WTC11 (cell line): ENCODE results near the gene CD48. TPM values are rescaled to one million over a fixed set of nuclear protein-coding genes. Genes with fewer than 3 reads are reported as not detected.

Experiments used
- ATAC-seq: fragments of 200-7000 bp; cut with Tn5 transposase; 2 replicates; pipeline ENCODE4 v1.10.0; 2021; ENCODE audit warnings: mild to moderate bottlenecking, moderate library complexity
- CTCF ChIA-PET: fragments of 300-600 bp; sonication (Branson Sonifier 250); formaldehyde crosslinking; loops from one replicate; lab custom pipeline; 2021; ENCODE audit warnings: antibody characterized with exemption; lab: Charles Lee
- POLR2A ChIA-PET: fragments of 350-600 bp; sonication (Branson Sonifier 250); formaldehyde crosslinking; loops from one replicate; lab custom pipeline; 2021; ENCODE audit warnings: antibody characterized with exemption; lab: Charles Lee
- DNase-seq: peaks from one replicate; pipeline ENCODE4 v3.0.0; 2021; ENCODE audit warnings: low spot score
- H3K27ac Mint-ChIP-seq: 2 replicates; pipeline ENCODE4 v1.8.0; 2021; ENCODE audit warnings: mixed read lengths
- H3K27me3 Mint-ChIP-seq: 2 replicates; pipeline ENCODE4 v1.8.0; 2021; ENCODE audit warnings: low read depth, mild to moderate bottlenecking, moderate library complexity, mixed read lengths
- H3K36me3 Mint-ChIP-seq: 2 replicates; pipeline ENCODE4 v1.8.0; 2021; ENCODE audit warnings: mixed read lengths
- H3K4me1 Mint-ChIP-seq: 2 replicates; pipeline ENCODE4 v1.8.0; 2022; ENCODE audit warnings: mixed read lengths
- H3K4me3 Mint-ChIP-seq: 2 replicates; pipeline ENCODE4 v1.8.0; 2021; ENCODE audit warnings: mild to moderate bottlenecking, moderate library complexity, mixed read lengths
- H3K9me3 Mint-ChIP-seq: 2 replicates; pipeline ENCODE4 v1.8.0; 2021; ENCODE audit warnings: mixed read lengths
- CREM ChIP-seq: sonication (generic); formaldehyde crosslinking; IDR thresholded peaks from 2 replicates; pipeline ENCODE4 v1.8.1; 2022; ENCODE audit warnings: mild to moderate bottlenecking, missing genetic modification reagents, moderate library complexity
- GABPB1 ChIP-seq: sonication (generic); formaldehyde crosslinking; IDR thresholded peaks from 2 replicates; pipeline ENCODE4 v1.8.1; 2023; ENCODE audit warnings: mild to moderate bottlenecking, missing genetic modification reagents
- NFE2L1 ChIP-seq: sonication (generic); formaldehyde crosslinking; IDR thresholded peaks from 2 replicates; pipeline ENCODE4 v1.8.1; 2023; ENCODE audit warnings: missing genetic modification reagents
- NR2C2 ChIP-seq: sonication (generic); formaldehyde crosslinking; IDR thresholded peaks from 2 replicates; pipeline ENCODE4 v1.8.0; 2022; ENCODE audit warnings: mild to moderate bottlenecking, missing genetic modification reagents
- RELA ChIP-seq: sonication (generic); formaldehyde crosslinking; IDR thresholded peaks from 2 replicates; pipeline ENCODE4 v1.8.1; 2022; ENCODE audit warnings: missing genetic modification reagents, mild to moderate bottlenecking, borderline replicate concordance
- ZNF121 ChIP-seq: sonication (generic); formaldehyde crosslinking; IDR thresholded peaks from 2 replicates; pipeline ENCODE4 v1.8.0; 2023; ENCODE audit warnings: missing genetic modification reagents
- ZNF138 ChIP-seq: sonication (generic); formaldehyde crosslinking; conservative IDR thresholded peaks from 2 replicates; pipeline ENCODE4 v1.8.1; 2022; ENCODE audit warnings: mild to moderate bottlenecking, moderate library complexity, missing genetic modification reagents
- ZNF219 ChIP-seq: sonication (generic); formaldehyde crosslinking; IDR thresholded peaks from 2 replicates; pipeline ENCODE4 v1.8.0; 2023; ENCODE audit warnings: missing genetic modification reagents, mild to moderate bottlenecking, borderline replicate concordance
- ZNF232 ChIP-seq: sonication (generic); formaldehyde crosslinking; IDR thresholded peaks from 2 replicates; pipeline ENCODE4 v1.8.0; 2022; ENCODE audit warnings: mild to moderate bottlenecking, missing genetic modification reagents
- ZNF317 ChIP-seq: sonication (generic); formaldehyde crosslinking; IDR thresholded peaks from 2 replicates; pipeline ENCODE4 v1.8.1; 2023; ENCODE audit warnings: low read depth, mild to moderate bottlenecking, moderate library complexity, missing genetic modification reagents, borderline replicate concordance
- total RNA-seq: library from RNA; stranded (reverse); gene quantifications from 3 replicates; pipeline ENCODE4 v1.2.3, GENCODE V29; 2021
- TF ChIP-seq, protein P1 (sequence below): fragments of 200-600 bp; IDR thresholded peaks from 2 replicates; pipeline ENCODE4 v1.8.0; 2022; ENCODE audit warnings: antibody characterized with exemption
- TF ChIP-seq, protein P2 (sequence below): fragments of 250-450 bp; sonication (Bioruptor Pico); IDR thresholded peaks from 2 replicates; pipeline ENCODE4 v1.9.0; 2021; ENCODE audit warnings: mild to moderate bottlenecking
- TF ChIP-seq, protein P3 (sequence below): sonication (generic); formaldehyde crosslinking; IDR thresholded peaks from 2 replicates; pipeline ENCODE4 v1.8.1; 2022; ENCODE audit warnings: mild to moderate bottlenecking, missing genetic modification reagents, moderate library complexity, borderline replicate concordance
- TF ChIP-seq, protein P4 (sequence below): sonication (generic); formaldehyde crosslinking; IDR thresholded peaks from 2 replicates; pipeline ENCODE4 v1.8.0; 2022; ENCODE audit warnings: missing genetic modification reagents
- TF ChIP-seq, protein P5 (sequence below): fragments of 250-450 bp; sonication (Bioruptor Pico); conservative IDR thresholded peaks from 2 replicates; pipeline ENCODE4 v1.9.0; 2021; ENCODE audit warnings: mild to moderate bottlenecking
- TF ChIP-seq, protein P6 (sequence below): sonication (generic); formaldehyde crosslinking; IDR thresholded peaks from 2 replicates; pipeline ENCODE4 v1.8.0; 2023; ENCODE audit warnings: missing genetic modification reagents
- TF ChIP-seq, protein P7 (sequence below): sonication (generic); formaldehyde crosslinking; IDR thresholded peaks from 2 replicates; pipeline ENCODE4 v1.8.0; 2022; ENCODE audit warnings: mild to moderate bottlenecking, missing genetic modification reagents

Gene CD48
- total RNA-seq, 1 experiment from 2014 or later: 0.66 TPM

DNA sequence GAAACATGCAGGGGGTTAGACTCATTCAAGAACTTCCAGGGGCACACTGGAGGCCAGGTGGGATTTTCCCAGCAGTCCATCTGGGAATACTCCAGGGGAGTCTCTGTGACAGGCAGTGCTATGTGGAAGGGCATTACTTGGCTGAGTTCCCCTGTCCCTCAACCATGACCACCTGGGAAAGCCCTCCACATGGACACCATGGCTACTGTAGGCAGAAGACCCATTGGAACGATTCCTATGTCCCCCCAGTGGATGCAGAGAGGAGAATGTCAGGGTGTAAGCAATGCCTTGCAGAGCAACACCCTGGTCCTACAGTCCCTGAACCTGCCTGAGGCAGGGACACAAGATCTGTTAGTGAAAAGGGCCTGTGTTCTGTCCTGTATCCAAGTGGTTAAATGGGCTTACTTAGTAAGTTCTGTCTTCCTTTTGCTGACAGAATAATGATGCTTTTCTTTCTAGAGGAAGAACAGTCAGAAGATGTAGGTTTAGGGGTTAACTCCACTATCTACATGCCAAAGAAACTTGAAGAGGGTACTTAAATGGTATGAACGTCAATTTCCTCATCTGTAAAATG, 78.2 kb downstream of the CD48 start (continued):
- TF ChIP-seq GABPB1 (CRISPR knock-in tag): no peak

DNA sequence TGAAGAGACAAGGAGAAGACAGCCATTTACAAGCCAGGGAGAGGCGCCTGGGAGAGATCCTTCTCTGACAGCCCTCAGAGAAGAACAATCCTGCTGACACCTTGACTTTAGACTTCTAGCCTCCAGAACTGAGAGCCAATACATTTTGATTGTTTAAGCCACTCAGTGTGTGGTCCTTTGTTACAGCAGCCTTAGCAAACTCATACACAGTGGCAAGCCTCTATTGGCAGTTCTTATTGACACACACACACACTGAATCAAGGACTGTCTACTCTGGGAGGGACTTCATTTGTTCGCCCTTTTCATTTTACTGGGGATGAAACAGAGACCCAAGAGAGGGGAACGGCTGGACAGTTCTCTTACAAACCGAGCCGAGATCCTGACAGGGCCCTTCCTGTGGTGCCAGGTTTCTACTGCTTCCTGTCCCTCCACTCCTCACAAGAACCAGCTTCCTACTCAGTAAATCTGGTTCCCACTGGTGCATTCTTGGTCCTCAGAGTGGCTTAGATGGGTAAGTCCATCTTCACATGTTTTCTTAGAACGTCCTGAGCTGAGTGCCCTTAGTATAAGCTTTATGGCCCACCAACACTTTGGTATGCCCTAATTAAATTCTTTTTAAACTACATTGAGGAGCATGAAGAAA, 79.5 kb downstream of the CD48 start:
- no peak for ATAC-seq
- Mint-ChIP-seq H3K27me3 (peaks cover 4% of the 10 kb centered on the region), H3K36me3 (no peaks in the 10 kb centered on the region), H3K27ac (no peak overlapping the region), H3K4me1 (peaks cover 12% of the 10 kb centered on the region), H3K9me3 (peaks cover 9% of the 10 kb centered on the region), H3K4me3 (no peak overlapping the region)
- TF ChIP-seq, protein P1, sequence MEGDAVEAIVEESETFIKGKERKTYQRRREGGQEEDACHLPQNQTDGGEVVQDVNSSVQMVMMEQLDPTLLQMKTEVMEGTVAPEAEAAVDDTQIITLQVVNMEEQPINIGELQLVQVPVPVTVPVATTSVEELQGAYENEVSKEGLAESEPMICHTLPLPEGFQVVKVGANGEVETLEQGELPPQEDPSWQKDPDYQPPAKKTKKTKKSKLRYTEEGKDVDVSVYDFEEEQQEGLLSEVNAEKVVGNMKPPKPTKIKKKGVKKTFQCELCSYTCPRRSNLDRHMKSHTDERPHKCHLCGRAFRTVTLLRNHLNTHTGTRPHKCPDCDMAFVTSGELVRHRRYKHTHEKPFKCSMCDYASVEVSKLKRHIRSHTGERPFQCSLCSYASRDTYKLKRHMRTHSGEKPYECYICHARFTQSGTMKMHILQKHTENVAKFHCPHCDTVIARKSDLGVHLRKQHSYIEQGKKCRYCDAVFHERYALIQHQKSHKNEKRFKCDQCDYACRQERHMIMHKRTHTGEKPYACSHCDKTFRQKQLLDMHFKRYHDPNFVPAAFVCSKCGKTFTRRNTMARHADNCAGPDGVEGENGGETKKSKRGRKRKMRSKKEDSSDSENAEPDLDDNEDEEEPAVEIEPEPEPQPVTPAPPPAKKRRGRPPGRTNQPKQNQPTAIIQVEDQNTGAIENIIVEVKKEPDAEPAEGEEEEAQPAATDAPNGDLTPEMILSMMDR: no peak
- TF ChIP-seq, protein P2, sequence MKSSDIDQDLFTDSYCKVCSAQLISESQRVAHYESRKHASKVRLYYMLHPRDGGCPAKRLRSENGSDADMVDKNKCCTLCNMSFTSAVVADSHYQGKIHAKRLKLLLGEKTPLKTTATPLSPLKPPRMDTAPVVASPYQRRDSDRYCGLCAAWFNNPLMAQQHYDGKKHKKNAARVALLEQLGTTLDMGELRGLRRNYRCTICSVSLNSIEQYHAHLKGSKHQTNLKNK: no peak
- TF ChIP-seq, protein P3, sequence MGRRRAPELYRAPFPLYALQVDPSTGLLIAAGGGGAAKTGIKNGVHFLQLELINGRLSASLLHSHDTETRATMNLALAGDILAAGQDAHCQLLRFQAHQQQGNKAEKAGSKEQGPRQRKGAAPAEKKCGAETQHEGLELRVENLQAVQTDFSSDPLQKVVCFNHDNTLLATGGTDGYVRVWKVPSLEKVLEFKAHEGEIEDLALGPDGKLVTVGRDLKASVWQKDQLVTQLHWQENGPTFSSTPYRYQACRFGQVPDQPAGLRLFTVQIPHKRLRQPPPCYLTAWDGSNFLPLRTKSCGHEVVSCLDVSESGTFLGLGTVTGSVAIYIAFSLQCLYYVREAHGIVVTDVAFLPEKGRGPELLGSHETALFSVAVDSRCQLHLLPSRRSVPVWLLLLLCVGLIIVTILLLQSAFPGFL (CRISPR knock-in tag): no peak
- TF ChIP-seq, protein P4, sequence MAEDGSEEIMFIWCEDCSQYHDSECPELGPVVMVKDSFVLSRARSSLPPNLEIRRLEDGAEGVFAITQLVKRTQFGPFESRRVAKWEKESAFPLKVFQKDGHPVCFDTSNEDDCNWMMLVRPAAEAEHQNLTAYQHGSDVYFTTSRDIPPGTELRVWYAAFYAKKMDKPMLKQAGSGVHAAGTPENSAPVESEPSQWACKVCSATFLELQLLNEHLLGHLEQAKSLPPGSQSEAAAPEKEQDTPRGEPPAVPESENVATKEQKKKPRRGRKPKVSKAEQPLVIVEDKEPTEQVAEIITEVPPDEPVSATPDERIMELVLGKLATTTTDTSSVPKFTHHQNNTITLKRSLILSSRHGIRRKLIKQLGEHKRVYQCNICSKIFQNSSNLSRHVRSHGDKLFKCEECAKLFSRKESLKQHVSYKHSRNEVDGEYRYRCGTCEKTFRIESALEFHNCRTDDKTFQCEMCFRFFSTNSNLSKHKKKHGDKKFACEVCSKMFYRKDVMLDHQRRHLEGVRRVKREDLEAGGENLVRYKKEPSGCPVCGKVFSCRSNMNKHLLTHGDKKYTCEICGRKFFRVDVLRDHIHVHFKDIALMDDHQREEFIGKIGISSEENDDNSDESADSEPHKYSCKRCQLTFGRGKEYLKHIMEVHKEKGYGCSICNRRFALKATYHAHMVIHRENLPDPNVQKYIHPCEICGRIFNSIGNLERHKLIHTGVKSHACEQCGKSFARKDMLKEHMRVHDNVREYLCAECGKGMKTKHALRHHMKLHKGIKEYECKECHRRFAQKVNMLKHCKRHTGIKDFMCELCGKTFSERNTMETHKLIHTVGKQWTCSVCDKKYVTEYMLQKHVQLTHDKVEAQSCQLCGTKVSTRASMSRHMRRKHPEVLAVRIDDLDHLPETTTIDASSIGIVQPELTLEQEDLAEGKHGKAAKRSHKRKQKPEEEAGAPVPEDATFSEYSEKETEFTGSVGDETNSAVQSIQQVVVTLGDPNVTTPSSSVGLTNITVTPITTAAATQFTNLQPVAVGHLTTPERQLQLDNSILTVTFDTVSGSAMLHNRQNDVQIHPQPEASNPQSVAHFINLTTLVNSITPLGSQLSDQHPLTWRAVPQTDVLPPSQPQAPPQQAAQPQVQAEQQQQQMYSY (CRISPR knock-in tag): no peak
- no peak for TF ChIP-seq NFE2L1 (CRISPR knock-in tag)
- TF ChIP-seq ZNF121 (CRISPR knock-in tag): no peak
- TF ChIP-seq ZNF138 (CRISPR knock-in tag): no peak
- TF ChIP-seq, protein P5, sequence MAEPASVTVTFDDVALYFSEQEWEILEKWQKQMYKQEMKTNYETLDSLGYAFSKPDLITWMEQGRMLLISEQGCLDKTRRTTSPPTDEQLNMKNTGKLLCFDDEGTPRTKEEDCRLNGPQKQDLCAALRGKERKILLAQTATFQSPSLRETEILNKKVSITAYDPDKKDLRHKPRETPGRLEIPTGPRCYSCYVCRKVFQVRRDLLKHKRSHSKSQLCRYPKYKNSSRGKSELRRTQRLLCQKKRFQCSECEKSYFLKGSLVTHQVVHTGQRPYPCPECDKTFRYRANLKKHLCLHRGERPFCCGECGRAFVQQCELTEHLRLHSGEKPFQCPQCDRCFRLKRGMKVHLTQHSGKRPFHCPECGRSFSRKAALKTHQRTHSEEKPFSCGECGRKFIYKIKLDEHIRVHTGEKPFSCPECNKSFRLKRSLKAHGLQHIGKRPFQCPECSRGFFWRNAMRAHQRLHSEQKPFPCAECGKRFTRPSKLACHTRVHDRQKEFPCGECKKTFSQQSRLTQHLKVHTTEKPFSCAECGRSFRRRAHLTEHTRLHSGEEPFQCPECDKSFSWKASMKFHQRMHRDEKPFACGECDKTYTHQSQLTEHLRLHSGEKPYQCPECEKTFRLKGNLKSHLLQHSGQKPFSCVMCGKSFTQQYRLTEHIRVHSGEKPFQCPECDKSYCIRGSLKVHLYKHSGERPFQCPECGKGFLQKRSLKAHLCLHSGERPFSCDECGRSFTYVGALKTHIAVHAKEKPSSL (CRISPR knock-in tag): no peak
- no peak for TF ChIP-seq CREM (CRISPR knock-in tag)
- TF ChIP-seq ZNF219 (CRISPR knock-in tag): no peak
- no peak for TF ChIP-seq NR2C2 (CRISPR knock-in tag)
- TF ChIP-seq, protein P6, sequence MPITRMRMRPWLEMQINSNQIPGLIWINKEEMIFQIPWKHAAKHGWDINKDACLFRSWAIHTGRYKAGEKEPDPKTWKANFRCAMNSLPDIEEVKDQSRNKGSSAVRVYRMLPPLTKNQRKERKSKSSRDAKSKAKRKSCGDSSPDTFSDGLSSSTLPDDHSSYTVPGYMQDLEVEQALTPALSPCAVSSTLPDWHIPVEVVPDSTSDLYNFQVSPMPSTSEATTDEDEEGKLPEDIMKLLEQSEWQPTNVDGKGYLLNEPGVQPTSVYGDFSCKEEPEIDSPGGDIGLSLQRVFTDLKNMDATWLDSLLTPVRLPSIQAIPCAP (CRISPR knock-in tag): no peak
- TF ChIP-seq RELA: no peak
- no peak for TF ChIP-seq ZNF317
- TF ChIP-seq, protein P7, sequence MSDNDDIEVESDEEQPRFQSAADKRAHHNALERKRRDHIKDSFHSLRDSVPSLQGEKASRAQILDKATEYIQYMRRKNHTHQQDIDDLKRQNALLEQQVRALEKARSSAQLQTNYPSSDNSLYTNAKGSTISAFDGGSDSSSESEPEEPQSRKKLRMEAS (CRISPR knock-in tag): no peak
- no peak for TF ChIP-seq ZNF232 (CRISPR knock-in tag)
- DNase-seq: no peak
- CTCF ChIA-PET: interaction anchor here (1.7 kb wide), 1 partner anchor 13 kb away, joined by 4 read pairs; no protein-coding TSS in a partner anchor
- POLR2A ChIA-PET: no interaction called here
